HL-60 (cell line): Measurements from ENCODE around the gene TSPOAP1.

Experiments
- DNase-seq, 2 experiments: peaks; one replicate each; pipeline ENCODE4 v3.0.0-alpha.2; 2010 to 2020; ENCODE audit warnings: low read depth in 1 of 2, low spot score in 1 of 2
- H3K27ac ChIP-seq: fragments of 250-450 bp; sonication (Bioruptor Pico); replicated peaks from 2 replicates; pipeline ENCODE4 v1.5.1; 2020; ENCODE audit warnings: mild to moderate bottlenecking, moderate library complexity
- H3K27me3 ChIP-seq: fragments of 250-450 bp; sonication (Bioruptor Pico); 2 replicates; pipeline ENCODE4 v1.5.1; 2021; ENCODE audit warnings: mild to moderate bottlenecking, moderate library complexity; ENCODE audit not compliant: insufficient read depth, poor library complexity, severe bottlenecking
- H3K4me3 ChIP-seq: replicated peaks from 2 replicates; pipeline ENCODE4 v1.5.1; 2011; ENCODE audit warnings: mild to moderate bottlenecking, control low read depth, low read length; ENCODE audit not compliant: insufficient read depth
- CTCF ChIP-seq: IDR thresholded peaks from one replicate; pipeline ENCODE4 v1.5.1; 2011; ENCODE audit warnings: low read length, control low read depth, inconsistent platforms; ENCODE audit not compliant: insufficient read depth
- GABPA ChIP-seq: IDR thresholded peaks from 2 replicates; pipeline ENCODE4 v1.6.1; 2012; ENCODE audit warnings: low read depth
- POLR2AphosphoS5 ChIP-seq: IDR thresholded peaks from 2 replicates; pipeline ENCODE4 v1.6.1; 2012; ENCODE audit warnings: low read depth
- SPI1 ChIP-seq: IDR thresholded peaks from 2 replicates; pipeline ENCODE4 v1.6.1; 2012; ENCODE audit warnings: low read depth, mild to moderate bottlenecking, borderline replicate concordance
- TF ChIP-seq, protein P1 (sequence below): IDR thresholded peaks from 2 replicates; pipeline ENCODE4 v1.6.1; 2012; ENCODE audit warnings: low read depth; ENCODE audit not compliant: insufficient replicate concordance

Gene TSPOAP1

DNA sequence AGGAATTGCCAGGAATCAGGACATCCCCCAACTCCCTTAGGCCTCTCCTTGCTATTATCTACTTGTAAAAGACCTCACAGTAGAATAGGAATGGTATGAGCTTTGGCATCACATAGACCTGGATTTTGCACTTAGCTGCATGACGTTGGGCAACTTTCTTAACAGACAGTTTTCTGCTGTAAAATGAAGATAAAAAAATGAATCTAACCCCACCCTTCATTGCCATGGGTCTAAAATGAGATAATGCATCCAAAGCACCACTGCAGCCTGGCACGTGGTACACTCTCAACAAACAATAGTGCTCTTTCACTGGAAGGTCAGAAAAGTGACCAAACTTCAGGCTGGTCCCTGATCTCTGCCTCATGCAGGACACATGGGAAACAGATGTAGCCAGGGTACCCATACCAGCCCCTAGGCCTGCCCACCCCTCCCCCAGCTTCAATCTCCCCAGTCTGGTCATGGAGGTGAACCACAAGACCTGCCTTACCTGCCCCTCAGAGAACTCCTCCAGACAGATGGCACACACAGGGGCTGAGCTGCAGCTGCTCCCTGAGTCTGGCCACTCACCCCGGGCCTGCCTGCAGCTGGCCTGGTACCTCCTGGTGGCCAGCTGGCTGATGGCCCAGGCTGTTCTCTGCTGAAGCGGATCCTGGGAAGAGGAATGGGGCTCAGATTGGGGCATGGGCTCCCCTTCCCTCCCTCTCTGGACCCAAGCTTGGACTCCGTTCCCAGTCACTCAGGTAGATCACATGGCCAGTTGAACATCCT is 31.9 kb upstream of the TSPOAP1 start:
- TF ChIP-seq POLR2AphosphoS5 (no peak), SPI1 (no peak), GABPA (no peak), CTCF (no peak)
- TF ChIP-seq, protein P1, sequence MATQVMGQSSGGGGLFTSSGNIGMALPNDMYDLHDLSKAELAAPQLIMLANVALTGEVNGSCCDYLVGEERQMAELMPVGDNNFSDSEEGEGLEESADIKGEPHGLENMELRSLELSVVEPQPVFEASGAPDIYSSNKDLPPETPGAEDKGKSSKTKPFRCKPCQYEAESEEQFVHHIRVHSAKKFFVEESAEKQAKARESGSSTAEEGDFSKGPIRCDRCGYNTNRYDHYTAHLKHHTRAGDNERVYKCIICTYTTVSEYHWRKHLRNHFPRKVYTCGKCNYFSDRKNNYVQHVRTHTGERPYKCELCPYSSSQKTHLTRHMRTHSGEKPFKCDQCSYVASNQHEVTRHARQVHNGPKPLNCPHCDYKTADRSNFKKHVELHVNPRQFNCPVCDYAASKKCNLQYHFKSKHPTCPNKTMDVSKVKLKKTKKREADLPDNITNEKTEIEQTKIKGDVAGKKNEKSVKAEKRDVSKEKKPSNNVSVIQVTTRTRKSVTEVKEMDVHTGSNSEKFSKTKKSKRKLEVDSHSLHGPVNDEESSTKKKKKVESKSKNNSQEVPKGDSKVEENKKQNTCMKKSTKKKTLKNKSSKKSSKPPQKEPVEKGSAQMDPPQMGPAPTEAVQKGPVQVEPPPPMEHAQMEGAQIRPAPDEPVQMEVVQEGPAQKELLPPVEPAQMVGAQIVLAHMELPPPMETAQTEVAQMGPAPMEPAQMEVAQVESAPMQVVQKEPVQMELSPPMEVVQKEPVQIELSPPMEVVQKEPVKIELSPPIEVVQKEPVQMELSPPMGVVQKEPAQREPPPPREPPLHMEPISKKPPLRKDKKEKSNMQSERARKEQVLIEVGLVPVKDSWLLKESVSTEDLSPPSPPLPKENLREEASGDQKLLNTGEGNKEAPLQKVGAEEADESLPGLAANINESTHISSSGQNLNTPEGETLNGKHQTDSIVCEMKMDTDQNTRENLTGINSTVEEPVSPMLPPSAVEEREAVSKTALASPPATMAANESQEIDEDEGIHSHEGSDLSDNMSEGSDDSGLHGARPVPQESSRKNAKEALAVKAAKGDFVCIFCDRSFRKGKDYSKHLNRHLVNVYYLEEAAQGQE, result no peak
- DNase-seq, result no peak
- H3K4me3 ChIP-seq, result no peak overlapping the region
- no peaks in the 10 kb centered on the region for H3K27me3 ChIP-seq
- H3K27ac ChIP-seq, result no peak overlapping the region

DNA sequence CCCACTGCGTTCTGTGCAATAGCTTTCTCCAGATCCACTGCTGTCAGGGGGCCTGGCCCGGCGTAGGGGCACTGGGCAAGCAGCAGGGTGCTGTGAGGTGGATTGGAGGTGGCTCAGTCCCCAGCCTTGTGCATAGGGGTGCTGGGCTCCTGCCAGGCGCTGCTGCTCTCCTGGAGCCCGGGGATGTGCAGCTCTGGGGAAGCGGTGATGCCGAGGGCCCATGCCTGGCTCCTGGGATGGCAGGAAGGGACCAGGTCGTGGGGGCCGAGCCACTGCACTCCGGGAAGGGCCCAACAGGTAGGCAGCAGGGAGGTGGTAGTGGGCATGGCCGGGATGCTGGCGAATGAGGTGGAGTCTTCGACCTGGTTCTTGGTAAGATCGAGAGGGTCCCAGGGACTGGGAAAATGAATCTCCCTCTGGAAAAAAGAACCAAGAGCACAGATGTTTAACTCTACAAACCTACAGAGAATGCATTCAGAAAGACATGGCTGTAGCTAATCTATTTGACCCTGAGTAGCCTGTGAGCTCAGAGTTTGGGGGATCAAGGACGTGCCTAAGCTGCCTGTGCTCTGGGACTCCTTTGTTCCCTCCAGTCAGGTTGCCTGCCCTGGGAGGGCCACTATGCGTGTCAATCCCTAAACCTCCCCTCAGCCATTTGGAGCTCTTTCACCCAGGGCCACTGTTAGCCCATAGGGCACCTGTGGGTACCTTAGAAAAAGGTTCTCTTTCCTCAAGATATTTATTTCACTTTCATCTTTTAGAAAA is 30.0 kb upstream of the TSPOAP1 start:
- DNase-seq, result no peak
- no peak overlapping the region for H3K4me3 ChIP-seq
- H3K27ac ChIP-seq, result no peak overlapping the region
- H3K27me3 ChIP-seq, result no peaks in the 10 kb centered on the region
- TF ChIP-seq CTCF, result no peak
- TF ChIP-seq POLR2AphosphoS5, result no peak
- no peak for TF ChIP-seq GABPA
- TF ChIP-seq SPI1, result no peak
- TF ChIP-seq, protein P1, result no peak

GRCh38 chr17:58357312-58358297 is 29.0 kb upstream of the TSPOAP1 start:
- TF ChIP-seq SPI1 (no peak), POLR2AphosphoS5 (no peak), GABPA (no peak), CTCF (no peak)
- TF ChIP-seq, protein P1, result no peak
- no peak for DNase-seq
- Histone ChIP-seq H3K4me3 (no peak overlapping the region), H3K27ac (no peak overlapping the region), H3K27me3 (no peaks in the 10 kb centered on the region)
